ENCODE results near the gene ZNF532.

DNA sequence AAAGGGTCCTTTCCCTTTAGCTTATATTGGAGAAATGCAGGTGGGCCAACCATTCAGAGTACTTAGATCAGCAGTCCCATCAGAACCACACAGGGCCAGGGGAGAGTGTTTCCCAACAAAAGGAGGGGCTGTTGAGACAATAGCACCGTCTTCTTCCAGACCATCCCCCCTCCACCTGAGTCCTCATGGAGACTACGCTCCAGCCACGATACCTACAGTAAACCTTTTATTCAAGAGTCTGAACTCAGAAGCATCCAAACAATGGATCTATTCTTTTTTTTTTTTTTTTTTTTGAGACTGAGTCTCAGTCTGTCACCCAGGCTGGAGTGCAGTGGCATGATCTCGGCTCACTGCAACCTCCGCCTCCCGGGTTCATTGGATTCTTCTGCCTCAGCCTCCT is 25.7 kb upstream of the ZNF532 start:
- TF ChIP-seq, protein P1, sequence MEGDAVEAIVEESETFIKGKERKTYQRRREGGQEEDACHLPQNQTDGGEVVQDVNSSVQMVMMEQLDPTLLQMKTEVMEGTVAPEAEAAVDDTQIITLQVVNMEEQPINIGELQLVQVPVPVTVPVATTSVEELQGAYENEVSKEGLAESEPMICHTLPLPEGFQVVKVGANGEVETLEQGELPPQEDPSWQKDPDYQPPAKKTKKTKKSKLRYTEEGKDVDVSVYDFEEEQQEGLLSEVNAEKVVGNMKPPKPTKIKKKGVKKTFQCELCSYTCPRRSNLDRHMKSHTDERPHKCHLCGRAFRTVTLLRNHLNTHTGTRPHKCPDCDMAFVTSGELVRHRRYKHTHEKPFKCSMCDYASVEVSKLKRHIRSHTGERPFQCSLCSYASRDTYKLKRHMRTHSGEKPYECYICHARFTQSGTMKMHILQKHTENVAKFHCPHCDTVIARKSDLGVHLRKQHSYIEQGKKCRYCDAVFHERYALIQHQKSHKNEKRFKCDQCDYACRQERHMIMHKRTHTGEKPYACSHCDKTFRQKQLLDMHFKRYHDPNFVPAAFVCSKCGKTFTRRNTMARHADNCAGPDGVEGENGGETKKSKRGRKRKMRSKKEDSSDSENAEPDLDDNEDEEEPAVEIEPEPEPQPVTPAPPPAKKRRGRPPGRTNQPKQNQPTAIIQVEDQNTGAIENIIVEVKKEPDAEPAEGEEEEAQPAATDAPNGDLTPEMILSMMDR (IDR thresholded peaks at IDR 0.05; ENCODE audit: low read depth, low read length) = no peak
- no peak for TF ChIP-seq EZH2phosphoT487 (IDR thresholded peaks at IDR 0.05; ENCODE audit: low read depth)

Measured in OCI-LY3 (cell line).